HG03196 (cell line): ENCODE results near the gene ASCL1.

ENCODE experiments used
- ATAC-seq: cut with Tn5 transposase; IDR thresholded peaks from one replicate; pipeline ENCODE4 v1.9.1; 2021; ENCODE audit not compliant: unreplicated experiment

Gene ASCL1

GRCh38 chr12:102950950-102951619, 6.4 kb upstream of the ASCL1 start:
- no peak for ATAC-seq

- no peak for ATAC-seq
Measured at GRCh38 chr12:102951841-102952240, 5.6 kb upstream of the ASCL1 start.

DNA sequence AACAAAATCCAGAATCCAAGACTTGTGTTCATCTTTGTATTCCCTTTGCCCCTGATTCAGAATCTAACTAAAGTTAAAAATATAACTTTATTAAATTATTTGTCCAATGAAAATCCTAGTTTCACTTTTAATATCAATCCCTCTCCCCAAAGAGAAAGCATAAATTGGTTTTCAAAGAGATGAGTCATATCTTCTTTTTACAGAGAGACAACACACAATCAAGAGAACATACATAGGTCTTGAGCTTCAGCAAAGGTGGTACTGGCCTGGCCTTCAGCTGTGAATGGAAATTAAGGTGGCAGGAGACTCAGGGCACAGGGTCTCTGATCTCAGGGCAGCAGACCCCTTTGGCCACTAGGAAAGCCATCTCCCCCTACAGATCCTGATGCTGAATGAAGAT, 4.3 kb upstream of the ASCL1 start:
- ATAC-seq, result no peak

DNA sequence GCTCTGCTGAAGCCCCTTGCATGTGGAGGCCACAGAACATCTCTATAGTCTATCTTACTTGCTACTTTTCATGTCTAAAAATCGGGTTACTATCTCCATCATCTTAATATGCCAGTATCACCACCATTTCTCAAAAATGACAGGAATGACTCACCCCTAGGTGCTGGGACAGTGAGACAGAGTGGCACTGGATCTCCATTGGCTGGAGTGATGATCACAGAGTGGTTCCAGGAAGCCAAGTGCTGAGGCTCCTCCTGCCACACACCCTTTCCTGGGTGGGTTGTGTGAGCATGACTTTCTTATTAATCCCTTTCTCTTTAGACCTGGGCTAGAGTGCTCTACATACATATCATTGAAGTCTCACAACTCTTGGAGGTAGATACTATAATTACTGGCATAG, 3.3 kb upstream of the ASCL1 start:
- ATAC-seq, result no peak

GRCh38 chr12:102955926-102956737, 1.3 kb upstream of the ASCL1 start:
- no peak for ATAC-seq

DNA sequence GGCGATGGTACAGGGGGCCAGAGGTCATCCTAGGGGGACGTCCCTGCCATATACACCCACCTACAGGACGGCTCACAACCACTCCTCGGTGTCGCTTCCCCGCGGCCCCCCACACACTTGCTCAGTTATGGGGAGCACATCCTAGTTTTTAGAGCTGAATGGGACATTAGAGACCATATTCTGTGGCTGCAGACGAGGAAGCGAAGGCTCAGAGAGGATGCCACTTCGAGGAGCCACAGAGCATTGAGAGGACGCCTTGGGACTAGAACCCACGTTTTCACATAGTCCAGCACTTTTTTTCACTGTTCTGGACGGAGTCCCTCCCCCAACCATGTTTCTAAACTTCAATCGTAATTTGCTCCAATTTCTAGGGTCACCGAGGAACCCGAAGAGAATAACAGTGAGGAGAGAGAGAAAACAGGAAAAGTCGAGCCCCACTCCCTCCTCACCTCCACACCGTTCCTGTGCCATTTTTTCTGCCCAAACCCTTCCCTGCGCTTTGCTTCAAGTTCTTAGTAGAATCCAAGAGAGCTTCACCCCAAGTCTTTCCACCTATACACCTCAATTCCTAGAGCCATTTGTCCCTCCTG, 641 bp upstream of the ASCL1 start:
- ATAC-seq, result no peak

DNA sequence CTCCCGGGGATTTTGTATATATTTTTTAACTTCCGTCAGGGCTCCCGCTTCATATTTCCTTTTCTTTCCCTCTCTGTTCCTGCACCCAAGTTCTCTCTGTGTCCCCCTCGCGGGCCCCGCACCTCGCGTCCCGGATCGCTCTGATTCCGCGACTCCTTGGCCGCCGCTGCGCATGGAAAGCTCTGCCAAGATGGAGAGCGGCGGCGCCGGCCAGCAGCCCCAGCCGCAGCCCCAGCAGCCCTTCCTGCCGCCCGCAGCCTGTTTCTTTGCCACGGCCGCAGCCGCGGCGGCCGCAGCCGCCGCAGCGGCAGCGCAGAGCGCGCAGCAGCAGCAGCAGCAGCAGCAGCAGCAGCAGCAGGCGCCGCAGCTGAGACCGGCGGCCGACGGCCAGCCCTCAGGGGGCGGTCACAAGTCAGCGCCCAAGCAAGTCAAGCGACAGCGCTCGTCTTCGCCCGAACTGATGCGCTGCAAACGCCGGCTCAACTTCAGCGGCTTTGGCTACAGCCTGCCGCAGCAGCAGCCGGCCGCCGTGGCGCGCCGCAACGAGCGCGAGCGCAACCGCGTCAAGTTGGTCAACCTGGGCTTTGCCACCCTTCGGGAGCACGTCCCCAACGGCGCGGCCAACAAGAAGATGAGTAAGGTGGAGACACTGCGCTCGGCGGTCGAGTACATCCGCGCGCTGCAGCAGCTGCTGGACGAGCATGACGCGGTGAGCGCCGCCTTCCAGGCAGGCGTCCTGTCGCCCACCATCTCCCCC, 777 bp downstream of the ASCL1 start:
- peak; percentile 54 for ATAC-seq

DNA sequence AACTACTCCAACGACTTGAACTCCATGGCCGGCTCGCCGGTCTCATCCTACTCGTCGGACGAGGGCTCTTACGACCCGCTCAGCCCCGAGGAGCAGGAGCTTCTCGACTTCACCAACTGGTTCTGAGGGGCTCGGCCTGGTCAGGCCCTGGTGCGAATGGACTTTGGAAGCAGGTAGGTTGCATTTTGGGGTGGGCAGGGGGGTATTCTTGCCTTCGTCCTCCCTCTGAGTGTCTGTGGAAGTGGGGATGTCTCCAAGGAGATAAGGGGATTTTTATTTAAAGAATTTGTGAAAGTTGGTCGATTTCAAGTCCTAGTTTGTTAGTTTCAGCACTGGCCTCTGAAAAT, 1.3 kb downstream of the ASCL1 start:
- ATAC-seq, result peak; percentile 5

DNA sequence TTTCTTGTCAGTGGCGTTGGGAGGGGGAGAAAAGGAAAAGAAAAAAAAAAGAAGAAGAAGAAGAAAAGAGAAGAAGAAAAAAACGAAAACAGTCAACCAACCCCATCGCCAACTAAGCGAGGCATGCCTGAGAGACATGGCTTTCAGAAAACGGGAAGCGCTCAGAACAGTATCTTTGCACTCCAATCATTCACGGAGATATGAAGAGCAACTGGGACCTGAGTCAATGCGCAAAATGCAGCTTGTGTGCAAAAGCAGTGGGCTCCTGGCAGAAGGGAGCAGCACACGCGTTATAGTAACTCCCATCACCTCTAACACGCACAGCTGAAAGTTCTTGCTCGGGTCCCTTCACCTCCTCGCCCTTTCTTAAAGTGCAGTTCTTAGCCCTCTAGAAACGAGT, 1.9 kb downstream of the ASCL1 start:
- ATAC-seq, result no peak

DNA sequence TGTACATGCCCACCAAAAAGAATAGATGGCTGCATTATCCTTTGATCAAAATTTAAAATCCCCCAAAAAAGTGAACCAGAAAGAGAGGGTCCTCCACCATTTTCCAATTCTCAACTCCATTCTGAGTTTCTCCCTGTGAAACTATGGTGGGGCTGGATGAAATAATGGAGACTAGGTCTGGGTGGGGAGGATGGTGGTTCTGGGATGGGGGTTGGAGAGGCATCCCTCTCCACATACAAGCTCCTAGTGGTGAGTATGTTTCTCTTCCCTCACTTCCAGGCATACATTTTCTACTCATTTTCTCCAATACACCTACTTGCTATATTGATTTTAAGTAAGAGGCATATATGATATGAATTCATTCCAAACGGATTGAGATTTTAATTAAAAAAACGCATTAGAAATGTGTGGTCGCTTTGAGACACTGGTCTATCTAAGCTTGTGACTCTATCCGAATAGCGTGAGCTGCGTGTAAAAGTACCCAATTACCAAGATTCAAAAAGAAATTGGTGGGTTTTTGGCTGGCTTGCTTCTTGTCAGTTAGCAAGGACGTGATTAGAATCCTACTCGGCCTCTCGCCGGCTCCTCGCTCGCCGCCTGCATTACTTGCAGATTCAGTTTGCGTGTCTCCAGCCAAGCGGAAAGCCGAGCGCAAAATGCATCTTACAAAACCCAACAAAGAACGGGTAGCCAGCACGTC, 3.4 kb downstream of the ASCL1 start:
- no peak for ATAC-seq

DNA sequence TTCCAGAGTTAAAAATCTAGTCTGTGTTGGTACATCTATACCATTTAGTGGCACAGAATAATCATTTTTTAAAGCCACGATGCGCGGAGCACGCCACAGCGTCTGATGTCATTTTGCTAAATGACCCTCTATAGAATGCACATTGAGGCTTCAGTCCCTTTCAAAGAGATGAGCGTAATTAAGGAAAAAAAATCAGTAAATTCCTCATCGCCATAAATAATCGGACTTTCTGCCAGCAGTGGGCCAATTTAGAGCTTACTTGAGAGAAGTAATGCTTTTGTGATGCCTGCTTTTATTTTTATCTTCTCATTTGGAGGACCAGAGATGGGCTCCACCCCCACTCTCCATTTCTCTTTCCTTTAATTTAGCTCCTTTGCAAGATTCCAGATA, 4.0 kb downstream of the ASCL1 start:
- no peak for ATAC-seq

DNA sequence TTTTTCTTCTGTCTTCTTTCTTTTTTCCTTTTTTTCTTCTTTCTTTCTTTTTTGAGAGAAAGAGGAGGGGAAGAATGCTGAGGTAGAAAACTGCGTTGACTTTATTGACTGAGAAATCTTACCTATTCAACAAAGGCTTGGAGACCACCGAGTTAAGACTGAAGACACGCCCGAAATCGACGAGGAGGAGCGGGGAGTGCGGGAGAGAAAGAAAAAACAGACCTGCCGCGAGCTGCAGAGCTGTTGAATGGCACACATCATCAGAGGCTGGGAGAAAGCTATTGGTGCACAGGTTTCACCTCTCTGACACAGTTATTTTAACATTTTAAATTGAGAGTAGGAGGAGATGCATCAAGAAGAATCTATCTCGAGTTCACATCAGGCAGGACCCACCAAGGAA, 5.1 kb downstream of the ASCL1 start:
- ATAC-seq, result no peak

DNA sequence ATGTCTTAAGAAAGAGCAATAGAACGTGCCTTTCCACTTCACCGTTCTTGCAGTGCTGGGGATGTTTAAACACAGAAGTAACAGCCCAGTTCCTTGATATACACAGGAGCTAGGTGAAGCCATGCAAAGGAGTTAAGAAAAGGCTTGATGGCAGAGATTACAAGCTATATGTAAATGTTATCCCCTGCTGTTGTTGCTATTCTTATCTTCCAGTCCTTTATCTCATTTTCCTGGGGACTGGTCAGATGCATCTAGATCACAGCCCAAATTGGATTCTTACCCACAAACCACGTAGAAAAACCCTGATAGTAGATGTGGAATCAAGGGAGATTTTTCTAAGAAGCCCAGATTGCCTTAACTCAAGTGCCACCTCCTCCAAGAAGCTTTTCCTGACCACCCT, 5.5 kb downstream of the ASCL1 start:
- no peak for ATAC-seq

DNA sequence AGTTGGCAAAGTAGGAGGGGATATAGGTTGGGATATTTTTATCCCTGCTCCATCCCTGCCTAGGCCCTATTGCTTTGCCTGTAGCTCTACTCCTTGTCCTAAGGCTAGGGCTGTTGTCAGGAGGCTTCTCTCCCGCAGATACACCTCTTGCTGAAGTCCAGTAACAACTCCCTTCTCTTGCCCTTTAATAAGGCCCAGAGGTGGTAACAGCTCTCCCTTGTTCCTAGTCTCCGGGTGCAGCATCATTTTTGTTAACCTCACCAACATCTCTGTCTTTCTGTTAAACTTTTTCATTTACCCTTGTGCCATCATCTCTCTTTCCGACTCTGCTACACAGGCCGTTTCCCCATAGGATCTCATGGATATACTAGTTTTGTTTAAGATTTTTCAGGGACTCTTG, 6.3 kb downstream of the ASCL1 start:
- ATAC-seq, result no peak

GRCh38 chr12:102964872-102965271, 7.4 kb downstream of the ASCL1 start:
- ATAC-seq, result peak; percentile 53

- no peak for ATAC-seq
Measured at GRCh38 chr12:102965281-102966155, 8.0 kb downstream of the ASCL1 start.

DNA sequence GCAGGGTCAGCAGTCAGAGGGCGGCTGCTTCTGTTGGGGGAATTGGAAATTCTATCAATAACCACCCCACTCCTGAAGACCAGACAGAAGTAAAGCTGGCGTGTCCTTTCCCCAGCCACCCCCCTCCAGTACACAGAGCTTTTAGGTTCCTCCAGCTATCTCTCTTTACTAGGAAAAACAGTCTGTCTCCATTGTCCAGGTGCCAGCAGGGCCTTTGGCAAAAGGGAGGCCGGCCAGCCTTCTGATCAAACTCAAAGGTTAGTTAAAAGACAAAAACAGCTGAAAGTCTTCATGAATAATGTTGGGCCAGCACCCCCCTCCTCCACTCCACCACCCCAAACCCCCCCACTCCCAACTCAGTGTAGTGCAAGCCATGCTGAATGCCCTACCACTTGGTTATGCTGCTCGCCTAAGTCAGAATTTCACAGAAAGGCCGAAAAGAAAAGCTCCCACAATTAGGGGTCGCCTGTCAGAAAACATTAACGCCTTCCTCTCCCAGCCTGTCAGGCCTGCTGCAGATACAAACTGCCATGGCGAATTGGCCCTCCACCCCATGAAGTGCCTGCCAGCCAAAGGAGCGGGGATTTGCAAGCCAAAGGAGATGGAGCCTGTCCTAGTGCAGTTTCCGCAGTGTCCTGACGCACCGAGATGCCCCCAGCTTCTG, 8.9 kb downstream of the ASCL1 start:
- ATAC-seq, result no peak

- no peak for ATAC-seq
Measured at GRCh38 chr12:102970780-102971179, 13.3 kb downstream of the ASCL1 start.

- ATAC-seq, result no peak
Measured at GRCh38 chr12:102971227-102971626, 13.8 kb downstream of the ASCL1 start.

DNA sequence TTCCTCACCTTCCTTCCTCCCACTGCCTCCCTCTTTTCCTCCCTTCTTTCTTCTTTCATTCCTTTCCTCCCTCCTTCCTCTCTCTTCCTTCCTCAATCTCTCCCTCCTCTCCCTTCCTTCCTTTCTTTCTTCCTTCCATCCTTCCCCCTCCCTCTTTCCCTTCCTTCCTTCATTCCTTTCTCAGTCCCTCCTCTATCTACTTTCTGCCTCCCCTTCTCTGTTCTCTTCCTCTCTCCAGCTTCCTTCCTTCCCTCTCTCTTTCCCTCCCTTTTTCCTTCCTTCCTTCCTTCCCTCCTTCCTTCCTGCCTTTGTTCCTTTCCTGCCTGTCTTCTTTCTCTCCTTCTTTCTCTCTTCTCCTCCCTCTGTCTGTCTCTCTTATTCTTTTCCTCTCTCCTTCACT, 16.1 kb downstream of the ASCL1 start:
- ATAC-seq, result no peak
